ENCODE measurements around the gene YRDC.
A peak's percentile ranks its signal among the peaks of the same experiment; 100 is the strongest.

The YRDC gene

GRCh38 chr1:37807555-37808368 lies at the start of gene YRDC, which contains the start of gene C1orf122:
YRDC (minus strand) TSS chr1:37808208; CDS start chr1:37808180, 28 bp downstream.
C1orf122 (plus strand) TSS chr1:37807790; CDS start chr1:37808405, 615 bp downstream.
- FAIRE-seq: peak; percentile 94

GRCh38 chr1:37854406-37854805 lies 46.4 kb upstream of the YRDC start:
- FAIRE-seq: no peak
- DNase-seq (ENCODE audit: extremely low spot score, insufficient read length, low read depth): no peak

More at GRCh38 chr1:37807555-37808368, at the start of gene YRDC, which contains the start of gene C1orf122:
- DNase-seq (ENCODE audit: extremely low spot score, insufficient read length, low read depth): peak; percentile 100

DNA sequence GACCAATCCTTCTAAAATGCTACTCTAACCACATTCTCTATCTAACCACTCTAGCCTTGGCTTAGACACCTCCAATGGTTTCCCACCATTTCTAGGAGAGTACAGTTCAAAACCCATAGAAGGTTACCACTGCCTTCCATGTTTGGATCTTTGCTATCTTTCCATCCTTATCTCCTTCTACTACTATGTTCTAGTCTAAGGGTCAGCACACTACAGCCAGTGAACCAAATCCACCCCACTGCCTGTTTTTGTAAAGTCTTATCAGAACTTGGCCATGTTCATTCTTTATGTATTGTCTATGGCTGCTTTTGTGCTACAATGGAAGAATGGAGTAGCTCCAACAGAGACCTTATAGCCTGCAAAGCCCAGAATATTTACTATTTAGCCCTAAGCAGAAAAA lies 45.1 kb upstream of the YRDC start:
- DNase-seq (ENCODE audit: extremely low spot score, insufficient read length, low read depth): no peak
- FAIRE-seq: no peak

- DNase-seq (ENCODE audit: extremely low spot score, insufficient read length, low read depth) (no peak), FAIRE-seq (peak; percentile 57)
Observed at GRCh38 chr1:37851782-37852210, 43.8 kb upstream of the YRDC start.

- FAIRE-seq: no peak
- DNase-seq (ENCODE audit: extremely low spot score, insufficient read length, low read depth): no peak
Observed at GRCh38 chr1:37851262-37851661, 43.3 kb upstream of the YRDC start.

DNA sequence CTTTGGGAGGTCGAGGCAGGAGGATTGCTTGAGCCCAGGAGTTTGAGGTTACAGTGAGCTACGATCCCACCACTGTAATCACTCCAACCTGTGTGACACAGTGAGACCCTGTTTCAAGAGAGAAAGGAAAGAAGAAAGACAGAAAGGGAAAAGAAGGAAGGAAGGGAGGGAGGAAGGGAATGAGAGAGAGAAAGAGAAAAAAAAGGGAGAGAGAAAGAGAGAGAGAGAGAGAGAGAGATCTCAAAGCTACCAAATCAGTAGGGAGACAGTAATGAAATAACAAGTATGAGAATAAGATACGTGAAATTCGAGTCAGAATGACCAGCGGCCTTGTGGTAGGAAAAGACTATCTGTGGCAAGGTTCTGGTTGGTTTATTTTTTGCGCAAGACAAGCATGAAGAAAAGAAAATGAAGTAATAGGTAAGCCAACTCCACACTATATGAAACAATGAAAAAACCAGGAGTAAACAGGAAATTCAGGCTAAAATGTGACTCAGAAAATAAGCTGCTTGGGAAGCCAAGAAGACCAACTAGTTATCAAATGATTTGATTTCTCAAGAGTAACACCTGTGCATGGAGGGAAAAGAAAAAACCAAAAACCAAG lies 42.4 kb upstream of the YRDC start:
- DNase-seq (ENCODE audit: extremely low spot score, insufficient read length, low read depth) (no peak), FAIRE-seq (no peak)

- FAIRE-seq (no peak), DNase-seq (ENCODE audit: extremely low spot score, insufficient read length, low read depth) (no peak)
Observed at GRCh38 chr1:37849480-37849879, 41.5 kb upstream of the YRDC start.

DNA sequence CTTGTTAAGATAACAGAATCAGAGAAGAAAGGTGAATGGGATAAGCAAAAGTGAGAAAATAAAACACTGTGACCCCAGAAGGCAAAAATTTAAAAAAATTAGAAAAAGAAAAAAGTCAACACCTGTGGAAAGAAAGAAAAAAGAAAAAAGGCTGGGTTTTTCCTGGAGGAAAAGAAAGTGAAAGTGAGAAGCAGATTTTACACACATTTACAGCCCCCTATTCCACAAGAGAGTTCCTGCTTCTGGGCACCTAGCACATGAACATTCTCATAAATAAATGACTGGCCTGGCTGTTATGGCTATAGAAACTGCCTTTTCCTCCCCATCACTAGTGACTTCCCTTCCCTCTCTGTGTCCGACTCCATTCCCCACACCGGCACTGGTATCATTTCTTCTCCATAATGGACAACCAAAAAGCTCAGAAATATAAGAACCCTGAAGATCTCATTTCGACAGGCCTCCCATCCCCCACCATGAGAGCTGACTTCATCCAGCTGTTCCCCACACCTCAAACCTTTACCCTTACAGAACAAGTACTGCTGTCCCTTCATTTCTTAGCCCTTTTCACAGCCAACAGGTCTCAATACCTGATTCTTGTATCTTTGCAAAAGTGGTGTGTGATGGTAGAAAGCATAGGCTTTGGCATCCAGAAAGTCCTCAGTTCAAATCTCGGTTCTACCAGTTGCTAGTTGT lies 38.8 kb upstream of the YRDC start:
- DNase-seq (ENCODE audit: extremely low spot score, insufficient read length, low read depth): no peak
- peak; percentile 49 for FAIRE-seq

DNA sequence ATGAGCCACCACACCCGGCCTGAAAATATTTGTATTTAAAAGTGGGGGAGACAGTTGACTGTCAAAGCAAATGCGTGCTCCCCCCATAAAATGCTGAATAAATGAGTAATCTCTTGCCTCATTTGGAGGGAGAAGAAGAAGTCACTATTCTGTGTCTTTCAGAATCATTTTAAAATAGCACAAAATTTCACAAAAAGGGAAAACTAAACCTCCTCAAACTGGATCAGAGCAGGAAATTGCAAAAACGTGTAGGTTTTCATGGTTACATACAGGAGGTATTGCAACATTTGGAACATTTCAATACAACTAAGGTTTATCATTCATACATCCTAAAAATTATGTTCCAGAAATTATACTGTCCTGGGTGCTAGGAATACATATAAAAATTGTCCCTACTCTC lies 37.8 kb upstream of the YRDC start:
- FAIRE-seq (no peak), DNase-seq (ENCODE audit: extremely low spot score, insufficient read length, low read depth) (no peak)

DNA sequence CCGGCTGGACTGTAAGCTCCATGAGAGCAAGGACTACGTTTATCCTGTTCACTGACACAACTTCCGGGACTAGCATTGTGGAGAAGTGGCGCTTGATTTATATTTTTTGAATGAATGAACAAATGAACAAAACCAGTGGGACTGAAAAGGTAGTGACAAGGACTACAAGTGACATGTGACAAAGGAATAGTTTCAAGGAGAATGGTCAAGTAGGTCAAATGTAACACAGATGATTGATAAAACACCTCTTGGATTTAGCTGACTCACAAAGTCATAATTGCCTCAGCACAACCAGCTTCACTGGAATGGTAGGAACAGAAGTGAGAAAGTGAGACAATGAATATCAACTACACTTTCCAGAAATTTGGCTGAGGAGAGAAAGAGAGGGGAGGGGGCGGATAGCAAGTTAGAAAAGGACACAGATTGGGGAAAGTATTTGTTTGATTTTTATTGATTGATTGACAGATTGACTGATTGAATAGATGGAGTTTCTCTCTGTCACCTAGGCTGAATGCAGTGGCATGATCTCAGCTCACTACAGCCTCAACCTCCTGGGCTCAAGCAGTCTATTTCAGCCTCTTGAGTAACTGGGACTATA lies 37.1 kb upstream of the YRDC start:
- DNase-seq (ENCODE audit: extremely low spot score, insufficient read length, low read depth) (no peak), FAIRE-seq (no peak)

DNA sequence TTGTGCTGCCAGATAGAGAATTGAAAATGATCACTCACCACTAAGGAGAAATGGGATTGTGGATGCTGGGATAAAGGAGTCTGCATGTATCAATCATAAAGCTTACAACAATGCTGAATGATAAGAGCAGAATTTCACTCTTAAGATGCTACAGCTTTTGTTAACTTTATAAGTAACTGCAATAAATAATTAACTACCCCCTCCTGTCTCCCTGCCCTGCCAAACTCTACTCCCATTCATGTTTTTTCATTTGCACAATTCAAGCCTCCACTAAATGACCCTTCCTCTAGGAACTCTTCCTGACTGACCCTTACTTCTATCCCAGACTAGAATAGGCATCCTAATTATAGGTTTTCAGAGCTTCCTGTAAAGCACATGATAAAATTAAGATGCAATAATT lies 36.5 kb upstream of the YRDC start:
- FAIRE-seq: no peak
- DNase-seq (ENCODE audit: extremely low spot score, insufficient read length, low read depth): no peak

- no peak for FAIRE-seq
- no peak for DNase-seq (ENCODE audit: extremely low spot score, insufficient read length, low read depth)
Observed at GRCh38 chr1:37841652-37842051, 33.6 kb upstream of the YRDC start.

GRCh38 chr1:37840711-37841110 lies 32.7 kb upstream of the YRDC start:
- DNase-seq (ENCODE audit: extremely low spot score, insufficient read length, low read depth) (no peak), FAIRE-seq (no peak)

GRCh38 chr1:37839676-37840075 lies 31.7 kb upstream of the YRDC start:
- no peak for DNase-seq (ENCODE audit: extremely low spot score, insufficient read length, low read depth)
- no peak for FAIRE-seq

DNA sequence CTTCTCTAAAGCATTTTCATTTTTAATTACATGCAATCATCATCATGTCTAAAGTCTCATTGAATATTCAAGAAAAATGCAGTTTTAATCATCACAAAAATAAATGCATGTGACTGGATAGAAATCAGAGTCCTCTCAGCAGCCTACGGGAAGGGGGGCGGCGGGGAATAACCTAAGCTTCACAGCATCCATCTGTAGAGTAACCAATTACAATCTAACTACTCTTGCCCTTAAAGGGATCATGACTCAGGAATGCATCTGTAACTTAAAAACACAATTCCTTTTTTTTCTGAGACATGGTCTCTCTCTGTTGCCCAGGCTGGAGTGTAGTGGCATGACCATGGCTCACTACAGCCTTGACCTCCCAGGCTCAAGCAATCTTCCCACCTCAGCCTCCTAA lies 28.8 kb upstream of the YRDC start:
- DNase-seq (ENCODE audit: extremely low spot score, insufficient read length, low read depth) (no peak), FAIRE-seq (no peak)

DNA sequence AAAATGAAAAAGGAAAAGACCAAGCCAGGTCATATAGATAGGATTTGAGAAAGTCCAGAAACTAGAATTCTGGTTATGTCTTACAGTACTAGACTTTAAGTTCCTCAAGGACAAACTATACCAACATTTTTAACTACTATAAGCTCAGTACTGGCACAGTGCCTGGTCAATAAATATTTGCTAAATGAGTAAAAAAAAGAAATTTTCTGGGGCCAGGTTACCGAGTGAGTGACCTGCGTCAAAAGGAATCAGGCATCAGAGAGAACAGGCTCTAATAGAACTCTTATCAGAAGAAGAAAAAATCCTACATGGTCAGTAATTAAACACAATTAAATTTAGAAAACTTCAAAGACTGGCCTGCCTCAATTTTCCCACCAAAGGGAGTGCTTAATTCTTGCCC lies 23.8 kb upstream of the YRDC start:
- no peak for FAIRE-seq

GRCh38 chr1:37831109-37831508 lies 23.1 kb upstream of the YRDC start:
- DNase-seq (ENCODE audit: extremely low spot score, insufficient read length, low read depth) (no peak), FAIRE-seq (no peak)

More for the DNA sequence above, 23.8 kb upstream of the YRDC start:
- no peak for DNase-seq (ENCODE audit: extremely low spot score, insufficient read length, low read depth)

- FAIRE-seq (no peak), DNase-seq (ENCODE audit: extremely low spot score, insufficient read length, low read depth) (no peak)
Observed at GRCh38 chr1:37828410-37829074, 20.5 kb upstream of the YRDC start.

- FAIRE-seq (no peak), DNase-seq (ENCODE audit: extremely low spot score, insufficient read length, low read depth) (no peak)
Observed at GRCh38 chr1:37825506-37825905, 17.5 kb upstream of the YRDC start.

- no peak for DNase-seq (ENCODE audit: extremely low spot score, insufficient read length, low read depth)
- FAIRE-seq: no peak
Observed at GRCh38 chr1:37824001-37824400, 16.0 kb upstream of the YRDC start.

Data from GM18507 (cell line).